Fibroblast of skin of abdomen (primary cell): ENCODE results near the gene KLK6.
A peak's percentile ranks its signal among the peaks of the same experiment; 100 is the strongest.

Source experiments
- DNase-seq: peaks from one replicate; pipeline ENCODE4 v3.0.0-alpha.2; 2013

KLK6 gene

GRCh38 chr19:50909240-50910070 lies 59.9 kb downstream of the KLK6 start:
- peak; percentile 18 for DNase-seq
